ENCODE results near the gene DMD.

- TF ChIP-seq CTCF (IDR thresholded peaks at IDR 0.05) (no peak), POLR2A (IDR thresholded peaks at IDR 0.05) (no peak)
Measured at GRCh38 chrX:31190221-31190975, 2021.0 kb downstream of the DMD start.
